IMR-90 (cell line): ENCODE measurements around the gene MAP3K1. TPM values are rescaled to one million over a fixed set of nuclear protein-coding genes. Genes with fewer than 3 reads are reported as not detected.

Experiments
- ATAC-seq: fragments of 200-7000 bp; cut with Tn5 transposase; 2 replicates; pipeline ENCODE4 v1.9.1; 2020; ENCODE audit warnings: low read depth, mild to moderate bottlenecking, moderate library complexity
- BruUV-seq: library from RNA; stranded (reverse); fragments of 400-500 nt; replicated peaks from 2 replicates; lab custom pipeline; 2021; lab: Mats Ljungman, UMichigan
- CTCF ChIA-PET: fragments of 300-600 bp; formaldehyde crosslinking; extraction: SDS; loops from one replicate; lab custom pipeline; 2021; ENCODE audit warnings: antibody characterized with exemption; lab: Yijun Ruan, JAX
- POLR2A ChIA-PET: fragments of 300-600 bp; sonication (Branson Sonifier 250); formaldehyde crosslinking; loops from one replicate; lab custom pipeline; 2022; ENCODE audit warnings: antibody characterized with exemption; ENCODE audit not compliant: unreplicated experiment; lab: Charles Lee
- DNase-seq: peaks from one replicate; pipeline ENCODE4 v3.0.0; 2013
- H2AFZ ChIP-seq: replicated peaks from 2 replicates; pipeline ENCODE3; 2013; ENCODE audit warnings: low read length, mild to moderate bottlenecking; ENCODE audit not compliant: poor library complexity
- H2AK5ac ChIP-seq: 2 replicates; pipeline ENCODE4 v1.6.1; 2013; ENCODE audit warnings: low read depth, low read length, inconsistent platforms
- H2AK9ac ChIP-seq: replicated peaks from 2 replicates; pipeline ENCODE3; 2013; ENCODE audit warnings: mild to moderate bottlenecking, low read depth, low read length, moderate library complexity; ENCODE audit not compliant: poor library complexity
- H2BK120ac ChIP-seq: 2 replicates; pipeline ENCODE4 v1.6.1; 2013; ENCODE audit warnings: low read depth, low read length, inconsistent platforms
- H2BK15ac ChIP-seq: 3 replicates; pipeline ENCODE4 v1.6.1; 2013; ENCODE audit warnings: low read depth, low read length, inconsistent platforms
- H2BK20ac ChIP-seq: 2 replicates; pipeline ENCODE4 v1.6.1; 2013; ENCODE audit warnings: low read depth, mild to moderate bottlenecking, inconsistent platforms, low read length, moderate library complexity
- H2BK5ac ChIP-seq: 2 replicates; pipeline ENCODE4 v1.6.1; 2013; ENCODE audit warnings: mild to moderate bottlenecking, low read depth, low read length, inconsistent platforms; ENCODE audit not compliant: poor library complexity, severe bottlenecking
- H3K14ac ChIP-seq: replicated peaks from 2 replicates; pipeline ENCODE4 v1.6.1; 2013; ENCODE audit warnings: low read depth, low read length, inconsistent platforms
- H3K18ac ChIP-seq: 2 replicates; pipeline ENCODE4 v1.6.1; 2013; ENCODE audit warnings: low read depth, low read length, control low read depth
- H3K23ac ChIP-seq: 2 replicates; pipeline ENCODE4 v1.6.1; 2013; ENCODE audit warnings: low read depth, low read length, inconsistent platforms
- H3K27ac ChIP-seq: 2 replicates; pipeline ENCODE4 v1.5.1; 2013; ENCODE audit warnings: mild to moderate bottlenecking, control low read depth, low read length; ENCODE audit not compliant: insufficient read depth
- H3K27me3 ChIP-seq: 2 replicates; pipeline ENCODE4 v1.6.1; 2013; ENCODE audit warnings: low read length; ENCODE audit not compliant: control insufficient read depth, insufficient read depth
- H3K36me3 ChIP-seq: 2 replicates; pipeline ENCODE4 v1.6.1; 2013; ENCODE audit warnings: low read length, mixed read lengths; ENCODE audit not compliant: control insufficient read depth, insufficient read depth
- H3K4ac ChIP-seq: 2 replicates; pipeline ENCODE4 v1.6.1; 2013; ENCODE audit warnings: low read depth, low read length, inconsistent platforms
- H3K4me1 ChIP-seq: 2 replicates; pipeline ENCODE4 v1.6.1; 2013; ENCODE audit warnings: low read length, mixed read lengths; ENCODE audit not compliant: control insufficient read depth, insufficient read depth
- H3K4me2 ChIP-seq: 2 replicates; pipeline ENCODE4 v1.6.1; 2013; ENCODE audit warnings: low read depth, mild to moderate bottlenecking, control low read depth, low read length, moderate library complexity
- H3K4me3 ChIP-seq: 2 replicates; pipeline ENCODE4 v1.5.1; 2013; ENCODE audit warnings: low read depth, mild to moderate bottlenecking, control low read depth, low read length, moderate library complexity; ENCODE audit not compliant: insufficient read depth
- H3K56ac ChIP-seq: 2 replicates; pipeline ENCODE4 v1.6.1; 2013; ENCODE audit warnings: low read length, inconsistent platforms; ENCODE audit not compliant: insufficient read depth; ENCODE audit errors: extremely low read depth
- H3K79me1 ChIP-seq, 2 experiments: 2 replicates each; pipeline ENCODE4 v1.6.1; 2013; ENCODE audit warnings: low read length in 2 of 2, inconsistent platforms in 1 of 2, low read depth in 1 of 2
- H3K9ac ChIP-seq: 2 replicates; pipeline ENCODE4 v1.6.1; 2013; ENCODE audit warnings: low read depth, low read length, control low read depth
- H3K9me1 ChIP-seq: 2 replicates; pipeline ENCODE4 v1.6.1; 2013; ENCODE audit warnings: low read length, inconsistent platforms; ENCODE audit not compliant: insufficient read depth
- H3K9me3 ChIP-seq: 2 replicates; pipeline ENCODE4 v1.6.1; 2013; ENCODE audit warnings: low read length; ENCODE audit not compliant: control insufficient read depth, insufficient read depth
- H4K20me1 ChIP-seq: 2 replicates; pipeline ENCODE4 v1.6.1; 2013; ENCODE audit warnings: low read length, inconsistent platforms; ENCODE audit not compliant: insufficient read depth
- H4K5ac ChIP-seq: 2 replicates; pipeline ENCODE4 v1.6.1; 2013; ENCODE audit warnings: mild to moderate bottlenecking, low read depth, low read length, control low read depth
- H4K8ac ChIP-seq, 2 experiments: 2 replicates each; pipeline ENCODE4 v1.6.1; 2013; ENCODE audit warnings: low read depth in 2 of 2, low read length in 2 of 2, control low read depth in 1 of 2, inconsistent platforms in 1 of 2
- H4K91ac ChIP-seq: 2 replicates; pipeline ENCODE4 v1.6.1; 2013; ENCODE audit warnings: low read depth, low read length, inconsistent platforms; ENCODE audit not compliant: insufficient read depth
- SMC3 ChIP-seq: fragments of 150-350 bp; IDR thresholded peaks from 2 replicates; pipeline ENCODE4 v1.6.1; 2016; ENCODE audit warnings: low read depth, mild to moderate bottlenecking, antibody characterized with exemption, low read length, moderate library complexity
- WGBS, 2 experiments: methylation state at CpG; one replicate each; pipeline versions ENCODE4 v1.1.5 to v1.1.7; 2013; ENCODE audit warnings: missing lambda C conversion rate in 2 of 2; ENCODE audit not compliant: insufficient read length in 1 of 2; ENCODE audit errors: extremely low coverage in 2 of 2; 5-methylcytosine and 5-hydroxymethylcytosine counted together
- dilution Hi-C: fragments of 300-500 bp; cut with HindIII; formaldehyde crosslinking; loops from one replicate; pipeline ENCODE4 v1.14.3; 2018; ENCODE audit warnings: low sequenced_read_pairs; ENCODE audit not compliant: unreplicated experiment
- in situ Hi-C: fragments of 300-500 bp; cut with MboI; formaldehyde crosslinking; loops from 3 replicates; pipeline ENCODE4 v1.14.3; 2019; ENCODE audit warnings: low sequenced_read_pairs, inconsistent platforms, mixed read lengths
- intact Hi-C: fragments of 100-400 bp; cut with micrococcal nuclease; formaldehyde crosslinking; loops from 2 replicates; pipeline ENCODE4 v1.10.0; 2022
- polyA plus RNA-seq, 3 experiments: library from polyadenylated mRNA; depleted of rRNA; stranded (reverse); fragments of >200 nt; gene quantifications; 2 replicates each; pipeline ENCODE4 v1.2.3, GENCODE V29; 2012; ENCODE audit warnings: low replicate concordance in 1 of 3
- total RNA-seq: library from RNA; depleted of rRNA; stranded (reverse); fragments of >200 nt; gene quantifications from 2 replicates; pipeline ENCODE4 v1.2.3, GENCODE V29; 2012
- TF ChIP-seq, protein P1 (sequence below): fragments of 150-350 bp; IDR thresholded peaks from 2 replicates; pipeline ENCODE4 v1.6.1; 2017; ENCODE audit warnings: mild to moderate bottlenecking, antibody characterized with exemption, low read length, low read depth

Gene MAP3K1
- total and polyA plus RNA-seq, 2 of the 4 experiments (the other 2 are of a cell fraction) = 3.8 to 18.8 TPM

DNA sequence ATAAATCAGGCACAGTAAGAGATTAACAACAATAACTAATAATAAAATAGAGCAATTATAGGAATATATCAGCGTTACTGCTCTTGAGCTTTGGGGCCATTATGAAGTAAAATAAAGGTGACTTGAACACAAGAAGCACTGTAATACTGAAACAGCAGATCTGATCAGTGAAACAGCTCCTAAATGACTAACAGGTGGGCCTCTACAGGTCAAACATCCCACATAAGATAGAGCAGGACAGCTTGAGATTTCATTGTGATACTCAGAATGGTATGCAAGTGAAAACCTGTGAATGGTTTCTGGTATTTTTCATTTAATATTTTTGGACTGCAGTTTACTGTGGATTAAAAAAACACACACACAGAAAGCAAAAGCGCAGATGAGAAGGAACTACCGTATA, 24.0 kb upstream of the MAP3K1 start:
- BruUV-seq = no TSS peak
- Histone ChIP-seq H2BK5ac (no peak overlapping the region), H3K23ac (no peak overlapping the region)

More for the DNA sequence above, 24.0 kb upstream of the MAP3K1 start:
- no peak overlapping the region for H2AK5ac ChIP-seq
- no peak for ATAC-seq
- no peak overlapping the region for H3K9ac ChIP-seq
- no peak overlapping the region for H3K4ac ChIP-seq
- no peaks in the 10 kb centered on the region for H3K9me1 ChIP-seq
- H3K18ac ChIP-seq = no peak overlapping the region
- no CpG with 5 or more reads among the region's 3 CpGs for WGBS, 2 experiments
- no peak overlapping the region for H2AK9ac ChIP-seq
- no peak overlapping the region for H2BK20ac ChIP-seq
- no peak overlapping the region for H3K27ac ChIP-seq
- ChIA-PET POLR2A (no interaction called here), CTCF (no interaction called here)
- no peak overlapping the region for H4K91ac ChIP-seq
- intact Hi-C loops = no loop called here
- no peaks in the 10 kb centered on the region for H4K20me1 ChIP-seq
- dilution Hi-C loops = no loop called here
- no peak for DNase-seq
- H3K4me2 ChIP-seq = no peak overlapping the region
- H2AFZ ChIP-seq = no peak overlapping the region
- no peaks in the 10 kb centered on the region for H3K79me1 ChIP-seq
- H4K5ac ChIP-seq = no peak overlapping the region
- no peaks in the 10 kb centered on the region for H3K27me3 ChIP-seq
- H2BK15ac ChIP-seq = no peak overlapping the region
- no peak overlapping the region for H3K56ac ChIP-seq
- no peak overlapping the region for H3K4me3 ChIP-seq
- H3K4me1 ChIP-seq = no peaks in the 10 kb centered on the region; the same call in 1 of the 2 replicates
- H3K9me3 ChIP-seq = no peaks in the 10 kb centered on the region
- H3K14ac ChIP-seq = no peak overlapping the region
- no peak overlapping the region for H4K8ac ChIP-seq
- in situ Hi-C loops = no loop called here
- H2BK120ac ChIP-seq = no peak overlapping the region
- TF ChIP-seq, protein P1, sequence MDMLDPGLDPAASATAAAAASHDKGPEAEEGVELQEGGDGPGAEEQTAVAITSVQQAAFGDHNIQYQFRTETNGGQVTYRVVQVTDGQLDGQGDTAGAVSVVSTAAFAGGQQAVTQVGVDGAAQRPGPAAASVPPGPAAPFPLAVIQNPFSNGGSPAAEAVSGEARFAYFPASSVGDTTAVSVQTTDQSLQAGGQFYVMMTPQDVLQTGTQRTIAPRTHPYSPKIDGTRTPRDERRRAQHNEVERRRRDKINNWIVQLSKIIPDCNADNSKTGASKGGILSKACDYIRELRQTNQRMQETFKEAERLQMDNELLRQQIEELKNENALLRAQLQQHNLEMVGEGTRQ = no peak
- TF ChIP-seq SMC3 = no peak
- H3K36me3 ChIP-seq = no peaks in the 10 kb centered on the region
